RWPE1 (cell line): ENCODE measurements around the gene ADPRH.

ENCODE experiments used
- CTCF ChIA-PET: fragments of 350-600 bp; sonication (Branson Sonifier 250); formaldehyde crosslinking; extraction: SDS; loops from one replicate; lab custom pipeline; 2021; lab: Yijun Ruan, JAX
- POLR2A ChIA-PET: fragments of 400-600 bp; formaldehyde crosslinking; extraction: SDS; loops from one replicate; lab custom pipeline; 2020; ENCODE audit warnings: antibody characterized with exemption; ENCODE audit not compliant: low non-redundant PET; lab: Yijun Ruan, JAX
- DNase-seq: peaks from one replicate; pipeline ENCODE4 v3.0.0; 2012; ENCODE audit warnings: low spot score
- H3K27ac ChIP-seq: fragments of 450-650 bp; 2 replicates; pipeline ENCODE4 v1.5.1; 2017
- CTCF ChIP-seq: fragments of 450-650 bp; conservative IDR thresholded peaks from 2 replicates; pipeline ENCODE4 v1.5.1; 2017; ENCODE audit warnings: low read depth, mild to moderate bottlenecking

Gene ADPRH

GRCh38 chr3:119569156-119569555 lies 10.1 kb upstream of the ADPRH start:
- POLR2A ChIA-PET = no interaction called here
- no peak for TF ChIP-seq CTCF
- no peak for DNase-seq
- no peak overlapping the region for H3K27ac ChIP-seq
- CTCF ChIA-PET = interaction anchor here (0.6 kb wide), 1 partner anchor 641 kb away, joined by 3 read pairs; no protein-coding TSS in a partner anchor

- ChIA-PET POLR2A (no interaction called here), CTCF (interaction anchor here (0.6 kb wide), 1 partner anchor 99 kb away, joined by 3 read pairs; no protein-coding TSS in a partner anchor)
- no peak for DNase-seq
These were observed 9.1 kb upstream of the ADPRH start for GRCh38 chr3:119570229-119570628.

GRCh38 chr3:119571230-119571629 lies 8.1 kb upstream of the ADPRH start:
- ChIA-PET CTCF (no interaction called here), POLR2A (no interaction called here)
- no peak for TF ChIP-seq CTCF
- DNase-seq = no peak
- H3K27ac ChIP-seq = no peak overlapping the region

More at GRCh38 chr3:119570229-119570628, 9.1 kb upstream of the ADPRH start:
- no peak overlapping the region for H3K27ac ChIP-seq
- TF ChIP-seq CTCF = no peak

- DNase-seq = no peak
- TF ChIP-seq CTCF = no peak
- ChIA-PET CTCF (no interaction called here), POLR2A (no interaction called here)
- no peak overlapping the region for H3K27ac ChIP-seq
These were observed 7.6 kb upstream of the ADPRH start for GRCh38 chr3:119571688-119572087.

- CTCF ChIA-PET = no interaction called here
- no peak for TF ChIP-seq CTCF
These were observed 3.8 kb upstream of the ADPRH start for GRCh38 chr3:119575507-119575906.

GRCh38 chr3:119580067-119580760 lies 922 bp downstream of the ADPRH start:
- ChIA-PET POLR2A (no interaction called here), CTCF (interaction anchor here (0.7 to 0.8 kb wide), 3 partner anchors 20 to 756 kb away, joined by 3 to 4 read pairs (median 4); no protein-coding TSS in a partner anchor)
- H3K27ac ChIP-seq = no peak overlapping the region
- DNase-seq = no peak
- TF ChIP-seq CTCF = no peak

More at GRCh38 chr3:119575507-119575906, 3.8 kb upstream of the ADPRH start:
- POLR2A ChIA-PET = no interaction called here
- no peak for DNase-seq
- no peak overlapping the region for H3K27ac ChIP-seq
